Pancreas (tissue), 10 donors: ENCODE data around the gene CNTNAP5. TPM values are rescaled to one million over a fixed set of nuclear protein-coding genes. Genes with fewer than 3 reads are reported as not detected.

Experiments
- ATAC-seq, 4 donors: fragments of 200-7000 bp; cut with Tn5 transposase; one replicate each; pipeline versions ENCODE4 v1.8.0 to v1.9.1; 2020; ENCODE audit warnings: mild to moderate bottlenecking in 4 of 4, moderate library complexity in 4 of 4
- DNase-seq, 6 donors: peaks; one replicate each; pipeline ENCODE4 v3.0.0-alpha.2; 2020
- FAIRE-seq: peaks from 2 replicates; lab custom pipeline; 2012; peaks lifted over from hg19 to GRCh38; lab: Jason Lieb, UNC
- H3K27ac ChIP-seq, 4 donors: fragments of 200-600 bp; sonication (generic); 1 replicate in 3 of 4; 2 replicates in 1 of 4; pipeline versions ENCODE4 v1.5.0 to v1.8.0; 2020
- H3K27me3 ChIP-seq, 4 donors: fragments of 200-600 bp; one replicate each; pipeline ENCODE4 v1.8.0; 2021
- H3K36me3 ChIP-seq, 3 donors: fragments of 200-600 bp; sonication (generic) in 1 of 3; one replicate each; pipeline versions ENCODE4 v1.5.0 to v1.8.0; 2020 to 2021
- H3K4me1 ChIP-seq, 3 donors: fragments of 200-600 bp; one replicate each; pipeline ENCODE4 v1.8.0; 2021
- H3K4me3 ChIP-seq, 4 donors: fragments of 200-600 bp; sonication (generic) in 2 of 4; one replicate each; pipeline versions ENCODE4 v1.5.0 to v1.8.0; 2020 to 2021
- H3K9me3 ChIP-seq, 4 donors: fragments of 200-600 bp; one replicate each; pipeline ENCODE4 v1.8.0; 2021
- CTCF ChIP-seq, 4 donors: fragments of 200-600 bp; sonication (generic) in 3 of 4; IDR thresholded peaks; one replicate each; pipeline versions ENCODE4 v1.5.0 to v1.8.0; 2021; ENCODE audit warnings: antibody characterized with exemption in 4 of 4
- WGBS, 2 donors: extraction: QIAGEN DNeasy Blood & Tissue Kit; methylation state at CpG; one replicate each; pipeline ENCODE4 v1.1.7; 2013; 5-methylcytosine and 5-hydroxymethylcytosine counted together
- intact Hi-C, 3 donors: fragments of 100-400 bp; cut with DNase I; formaldehyde crosslinking; loops; one replicate each; pipeline versions ENCODE4 v1.11.1 to v1.14.2; 2022
- polyA plus RNA-seq, 2 donors: library from polyadenylated mRNA; stranded (reverse); fragments of 200-250 nt; gene quantifications; one replicate each; pipeline ENCODE4 v1.2.3, GENCODE V29; 2013
- total RNA-seq, 6 donors: library from RNA; stranded (reverse); fragmentation: NEBNext Ultra II Directional in 4 of 6; extraction: Animal tissue kit (Norgen Biotek cat#: 25700) in 4 of 6; gene quantifications; one replicate each; pipeline versions ENCODE4 v1.2.1 to v1.2.4, GENCODE V29; 2021 to 2023
- donor health status: healthy with polysubstance abuse.
- donor health status: DM: no; HTN: no; CAD: no; lungs with moderate emphysema.
- donor health status: DM: no; HTN: no; CAD: no.
- donor health status: control.
- donor health status: control.
- donor health status: Bipolar disorder and iron deficiency.
- donor health status: DM: yes; HTN: yes; CAD: no.
- donor health status: DM: no; HTN: no; CAD: no.
- donor health status: DM: no; HTN: no; CAD: no.
- donor health status: DM: yes; HTN: yes; CAD: no.

Gene CNTNAP5
- total and polyA plus RNA-seq, 8 donors: 0.05 to 0.43 (median 0.12) TPM

GRCh38 chr2:124424074-124424473 is 399.0 kb downstream of the CNTNAP5 start:
- H3K27ac ChIP-seq: no peak overlapping the region
- WGBS, 2 donors: 45 to 76% methylated on average over 1 of the region's 1 CpG
- no peaks in the 10 kb centered on the region for H3K9me3 ChIP-seq
- FAIRE-seq: no peak
- H3K4me1 ChIP-seq: no peaks in the 10 kb centered on the region
- no peak for DNase-seq
- no peaks in the 10 kb centered on the region for H3K27me3 ChIP-seq
- H3K4me3 ChIP-seq: no peak overlapping the region
- no peak for ATAC-seq
- no peak for TF ChIP-seq CTCF (IDR thresholded peaks at IDR 0.05)
- intact Hi-C loops: no loop called here
- no peaks in the 10 kb centered on the region for H3K36me3 ChIP-seq

GRCh38 chr2:124426122-124426521 is 401.0 kb downstream of the CNTNAP5 start:
- no peak for ATAC-seq
- no peaks in the 10 kb centered on the region for H3K9me3 ChIP-seq
- intact Hi-C loops: no loop called here

DNA sequence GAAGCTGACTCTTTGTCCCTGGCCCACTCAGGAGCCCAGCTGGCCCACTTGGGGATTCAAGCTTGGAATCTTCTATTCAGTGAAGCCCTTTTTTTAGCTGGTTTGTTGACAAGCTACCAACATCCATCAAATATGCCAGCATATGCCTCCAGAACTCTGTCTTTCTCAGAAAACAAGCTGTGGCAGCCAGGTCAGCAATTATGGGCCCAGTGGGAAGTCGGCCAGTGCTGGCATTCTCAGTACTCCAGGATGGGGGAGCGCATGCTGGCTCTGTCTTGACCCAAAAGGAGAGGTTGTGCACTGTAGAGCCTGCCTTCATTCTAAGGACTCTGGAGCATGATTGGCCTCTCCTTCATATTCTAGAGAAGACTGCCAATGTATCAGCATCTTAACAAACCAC is 401.5 kb downstream of the CNTNAP5 start:
- no peak overlapping the region for H3K4me3 ChIP-seq
- WGBS, 2 donors: 46 to 60% methylated on average over 2 of the region's 2 CpGs
- intact Hi-C loops: no loop called here
- no peaks in the 10 kb centered on the region for H3K27me3 ChIP-seq
- H3K27ac ChIP-seq: no peak overlapping the region
- no peak for TF ChIP-seq CTCF (IDR thresholded peaks at IDR 0.05)
- H3K36me3 ChIP-seq: no peaks in the 10 kb centered on the region
- no peaks in the 10 kb centered on the region for H3K9me3 ChIP-seq
- no peak for FAIRE-seq
- no peak for ATAC-seq
- H3K4me1 ChIP-seq: no peaks in the 10 kb centered on the region
- DNase-seq: no peak

More at GRCh38 chr2:124426122-124426521, 401.0 kb downstream of the CNTNAP5 start:
- no peak for FAIRE-seq
- 52 to 73% methylated on average over 2 of the region's 2 CpGs for WGBS, 2 donors
- no peak for DNase-seq
- no peak for TF ChIP-seq CTCF (IDR thresholded peaks at IDR 0.05)
- H3K36me3 ChIP-seq: no peaks in the 10 kb centered on the region
- no peak overlapping the region for H3K27ac ChIP-seq
- no peaks in the 10 kb centered on the region for H3K4me1 ChIP-seq
- H3K27me3 ChIP-seq: no peaks in the 10 kb centered on the region
- no peak overlapping the region for H3K4me3 ChIP-seq

GRCh38 chr2:124437811-124438210 is 412.7 kb downstream of the CNTNAP5 start:
- 45 to 54% methylated on average over 1 of the region's 1 CpG for WGBS, 2 donors
- FAIRE-seq (no peak), ATAC-seq (no peak), DNase-seq (no peak)
- no peak for TF ChIP-seq CTCF (IDR thresholded peaks at IDR 0.05)
- no peak overlapping the region for H3K4me3 ChIP-seq
- H3K9me3 ChIP-seq: no peaks in the 10 kb centered on the region
- no peaks in the 10 kb centered on the region for H3K4me1 ChIP-seq
- no peaks in the 10 kb centered on the region for H3K27me3 ChIP-seq
- H3K36me3 ChIP-seq: no peaks in the 10 kb centered on the region
- intact Hi-C loops: no loop called here
- H3K27ac ChIP-seq: no peak overlapping the region

DNA sequence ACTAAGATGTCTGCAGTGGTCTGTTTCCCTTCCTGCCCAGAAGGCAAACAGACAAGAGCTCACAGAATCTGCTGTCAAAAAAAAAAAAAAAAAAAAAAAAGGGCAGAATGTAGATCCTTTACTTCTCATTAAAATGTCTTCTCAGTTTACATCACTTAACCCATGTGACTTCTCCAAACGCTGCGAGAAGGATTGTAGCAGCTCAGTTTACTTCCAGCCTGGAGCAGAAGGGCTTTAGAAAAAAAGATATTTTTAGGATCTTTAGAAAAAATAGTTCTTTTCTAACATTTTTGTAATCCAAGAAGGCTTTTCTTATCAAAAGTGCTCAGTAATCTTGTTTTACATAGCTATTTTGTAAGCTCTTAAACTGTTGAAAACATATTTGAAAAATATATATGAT is 425.4 kb downstream of the CNTNAP5 start:
- no peaks in the 10 kb centered on the region for H3K36me3 ChIP-seq
- FAIRE-seq (no peak), DNase-seq (no peak), ATAC-seq (no peak)
- no peaks in the 10 kb centered on the region for H3K4me1 ChIP-seq
- intact Hi-C loops: no loop called here
- H3K27me3 ChIP-seq: no peaks in the 10 kb centered on the region
- no peak for TF ChIP-seq CTCF (IDR thresholded peaks at IDR 0.05)
- WGBS, 2 donors: 45 to 55% methylated on average over 2 of the region's 2 CpGs
- no peaks in the 10 kb centered on the region for H3K9me3 ChIP-seq
- no peak overlapping the region for H3K4me3 ChIP-seq
- H3K27ac ChIP-seq: no peak overlapping the region
